ENCODE data around the gene PRUNE2.

PRUNE2 gene

DNA sequence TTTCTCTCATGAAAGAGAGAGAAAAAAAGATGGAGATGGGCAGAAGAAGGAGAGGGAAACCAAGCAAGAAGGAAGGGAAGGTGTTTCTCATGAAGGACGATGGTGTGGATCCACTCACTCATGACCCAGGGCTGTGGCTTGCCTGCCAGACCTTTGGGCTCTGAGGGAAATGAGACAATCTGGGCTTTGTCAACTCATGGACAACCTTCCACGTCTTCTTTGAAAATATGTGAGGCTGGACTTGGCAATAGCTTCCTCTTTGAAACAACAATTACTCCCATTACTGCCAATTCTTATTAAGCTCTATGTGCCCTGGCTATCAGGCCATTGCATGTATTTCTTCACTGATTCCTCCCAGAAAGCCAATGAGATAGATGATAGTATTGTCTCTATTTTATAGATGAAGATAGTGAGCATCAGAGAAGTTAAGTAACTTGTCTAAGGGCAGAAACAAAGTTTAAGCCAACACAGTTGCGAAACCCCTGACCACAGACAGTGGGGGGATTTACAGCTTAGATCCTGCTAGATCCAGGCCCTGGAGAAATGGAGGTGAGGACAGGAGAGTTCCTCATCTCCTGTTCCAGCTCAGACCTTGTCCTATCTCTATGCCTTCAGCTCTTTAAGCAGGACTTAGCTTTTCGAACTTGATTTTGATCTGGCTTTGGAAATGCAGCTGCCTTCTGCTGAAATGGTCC lies 314.5 kb downstream of the PRUNE2 start:
- DNase-seq: no peak

DNA sequence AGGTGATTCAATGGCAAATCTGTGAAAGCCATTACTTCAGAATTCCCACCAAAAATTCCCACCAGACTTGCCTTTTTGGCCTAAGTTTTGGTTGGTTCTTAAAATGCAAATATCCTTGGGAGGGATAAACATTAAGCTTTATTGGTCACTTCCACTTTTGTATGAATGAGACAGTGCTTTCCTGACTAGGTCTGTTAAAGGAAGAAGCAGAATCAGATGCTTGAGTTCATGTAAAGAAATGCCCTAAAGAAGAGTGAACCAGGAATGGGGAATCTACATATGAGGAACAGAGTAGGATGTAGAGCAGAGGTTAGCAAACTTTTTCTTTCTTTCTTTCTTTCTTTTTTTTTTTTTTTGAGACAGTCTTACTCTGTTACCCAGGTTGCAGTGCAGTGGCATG lies 317.6 kb downstream of the PRUNE2 start:
- no peak for DNase-seq

DNA sequence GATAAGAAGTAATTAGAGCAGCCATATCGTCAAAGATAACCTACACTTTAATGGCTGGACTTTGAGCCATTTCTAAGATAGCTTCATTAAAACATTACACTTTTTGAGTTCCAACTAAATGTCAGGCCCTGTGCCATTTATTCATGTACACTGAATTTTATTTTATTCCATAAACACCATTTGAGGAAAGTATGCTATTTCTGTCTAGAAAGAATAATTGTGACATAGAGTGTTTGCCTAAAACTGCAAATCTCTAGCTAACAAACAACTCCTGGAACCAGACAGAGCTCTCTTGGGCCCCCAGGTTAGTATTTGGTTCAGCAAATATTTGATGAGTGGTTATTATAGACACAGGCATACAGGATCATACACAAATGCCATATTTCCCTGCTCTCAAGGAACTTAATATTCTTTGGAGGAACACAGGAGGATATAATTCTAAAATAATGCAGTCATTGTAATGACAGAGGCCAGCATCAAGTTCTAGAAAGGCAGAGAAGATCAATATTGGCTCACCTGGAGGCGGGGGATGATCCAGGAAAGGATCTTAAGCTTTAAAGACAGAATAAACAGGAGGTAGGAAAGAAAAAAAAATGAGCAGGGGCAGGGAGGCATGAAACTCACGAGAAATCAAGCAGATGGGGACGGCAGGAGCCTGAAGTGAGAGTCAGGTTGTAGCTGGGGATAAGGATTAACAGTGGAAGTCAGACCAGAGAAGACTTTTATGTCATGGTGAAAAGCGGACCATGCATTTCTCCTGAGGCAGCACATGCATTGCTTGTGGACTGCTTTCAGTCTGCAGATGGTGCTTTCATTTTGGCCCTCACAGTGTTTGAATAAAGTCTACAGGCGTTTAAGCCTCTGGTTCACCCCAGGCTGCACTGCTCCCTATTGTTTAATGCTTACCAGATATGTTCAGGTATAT lies 319.3 kb downstream of the PRUNE2 start:
- no peak for DNase-seq

DNA sequence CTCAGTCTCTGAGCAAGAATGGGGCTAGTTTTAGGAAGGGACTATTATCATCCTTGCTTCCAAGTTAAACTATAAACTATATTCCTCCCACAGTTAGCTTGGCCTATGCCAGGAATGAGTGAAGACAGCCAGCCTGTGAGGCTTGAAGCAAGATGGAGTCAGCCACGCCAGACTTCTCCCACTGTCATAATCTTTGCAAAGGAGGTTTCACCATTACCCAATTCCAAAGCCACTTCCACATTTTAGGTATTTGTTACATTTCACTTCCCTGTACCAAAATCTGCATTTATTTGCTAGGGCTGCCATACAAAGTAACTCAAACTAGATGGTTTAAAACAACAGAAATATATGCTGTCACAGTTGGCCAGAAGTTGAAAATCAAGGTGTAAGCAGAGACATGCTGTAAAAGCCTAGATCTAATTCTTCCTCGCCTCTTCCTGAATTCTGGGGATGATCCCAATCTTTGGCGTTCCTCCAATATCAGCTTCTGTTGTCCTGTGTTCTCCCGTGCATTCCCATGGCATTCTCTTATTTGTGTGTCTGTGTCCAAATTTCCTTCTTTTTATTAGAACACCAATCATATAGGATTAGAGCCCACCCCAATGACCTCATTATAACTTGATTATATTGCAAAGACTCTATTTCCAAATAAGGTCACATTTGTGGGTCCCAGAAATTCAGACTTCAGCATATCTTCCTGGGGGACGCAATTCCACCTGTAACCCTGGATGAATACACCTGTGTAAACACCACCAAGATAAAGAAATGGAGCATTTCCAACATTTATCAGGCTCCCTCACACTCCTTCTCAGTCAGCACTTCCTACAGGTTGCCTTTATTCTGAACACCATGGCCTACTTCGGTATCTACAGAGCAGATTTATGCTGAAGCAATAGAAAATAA lies 320.2 kb downstream of the PRUNE2 start:
- no peak for DNase-seq

DNA sequence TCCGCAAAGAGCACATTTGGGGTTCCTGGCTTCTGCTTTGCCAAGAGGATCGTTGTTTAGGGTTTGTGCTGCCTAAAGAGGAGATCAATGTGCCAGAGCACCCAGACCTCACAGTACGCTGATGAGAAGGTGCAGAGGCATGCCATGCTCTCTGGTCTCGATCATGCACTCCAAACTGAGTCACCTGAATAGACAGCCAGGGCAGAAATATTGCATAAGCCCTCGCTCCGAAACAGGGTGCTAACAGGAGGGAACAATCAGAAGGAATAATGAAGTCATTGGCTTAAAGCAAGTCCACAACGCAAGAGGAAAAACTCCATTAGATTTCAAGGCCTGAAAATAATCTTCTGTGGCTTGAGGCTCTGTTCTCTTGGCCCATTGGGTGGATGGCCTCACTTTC lies 322.7 kb downstream of the PRUNE2 start:
- no peak for DNase-seq

DNA sequence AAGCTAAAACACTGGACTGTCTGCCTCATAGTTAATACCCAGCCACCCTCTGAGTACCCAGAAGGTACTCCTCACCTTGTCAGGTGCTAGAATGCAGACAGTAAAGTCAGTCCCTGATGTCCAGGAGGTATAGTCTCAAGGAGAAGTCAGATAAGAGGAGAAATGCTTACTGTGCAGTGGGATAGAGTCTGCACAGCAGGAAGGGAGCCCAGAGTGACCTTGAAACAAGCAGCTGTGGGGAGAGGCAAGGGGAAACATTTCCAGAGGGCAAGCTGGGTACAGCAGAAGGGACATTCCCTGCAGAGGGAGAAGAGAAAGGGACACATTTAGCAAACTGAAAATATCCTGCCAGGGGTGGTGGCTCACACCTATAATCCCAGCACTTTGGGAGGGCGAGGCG lies 324.2 kb downstream of the PRUNE2 start:
- no peak for DNase-seq

DNA sequence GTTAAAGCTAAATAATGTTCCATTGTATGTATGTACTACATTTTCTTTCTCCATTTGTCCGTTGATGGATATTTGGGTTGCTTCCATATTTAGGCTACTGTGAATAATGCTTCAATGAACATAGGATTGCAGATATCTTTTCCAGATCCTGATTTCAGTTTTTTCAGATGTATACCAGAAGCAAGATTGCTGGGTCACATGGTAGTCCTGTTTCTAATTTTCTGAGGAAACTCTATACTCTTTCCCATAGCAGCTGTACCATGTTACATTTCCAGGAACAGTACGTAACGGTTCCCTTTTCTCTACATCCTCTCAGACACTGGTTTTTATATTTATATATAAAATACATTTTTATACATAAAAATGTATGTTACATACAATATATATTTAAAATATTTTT lies 325.1 kb downstream of the PRUNE2 start:
- DNase-seq: no peak

DNA sequence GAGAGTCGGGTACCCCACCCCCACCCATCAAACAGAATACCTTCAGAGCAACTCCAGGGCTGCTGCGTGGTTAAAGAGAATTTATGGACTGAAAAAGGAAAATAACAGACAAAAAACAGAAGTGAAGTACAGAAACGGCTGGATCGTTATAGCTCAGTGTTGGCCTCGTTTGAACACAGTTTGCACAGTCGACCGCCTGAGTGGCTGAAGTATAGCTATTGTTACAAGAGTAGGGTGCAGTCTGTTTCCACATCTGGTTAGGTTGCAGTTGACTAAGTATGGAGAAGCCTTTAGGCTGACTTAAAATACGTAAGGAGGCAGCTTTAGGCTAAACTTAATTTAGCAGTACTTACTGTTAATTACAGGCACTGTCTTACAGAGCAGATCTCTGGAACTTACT lies 325.7 kb downstream of the PRUNE2 start:
- DNase-seq: no peak

DNA sequence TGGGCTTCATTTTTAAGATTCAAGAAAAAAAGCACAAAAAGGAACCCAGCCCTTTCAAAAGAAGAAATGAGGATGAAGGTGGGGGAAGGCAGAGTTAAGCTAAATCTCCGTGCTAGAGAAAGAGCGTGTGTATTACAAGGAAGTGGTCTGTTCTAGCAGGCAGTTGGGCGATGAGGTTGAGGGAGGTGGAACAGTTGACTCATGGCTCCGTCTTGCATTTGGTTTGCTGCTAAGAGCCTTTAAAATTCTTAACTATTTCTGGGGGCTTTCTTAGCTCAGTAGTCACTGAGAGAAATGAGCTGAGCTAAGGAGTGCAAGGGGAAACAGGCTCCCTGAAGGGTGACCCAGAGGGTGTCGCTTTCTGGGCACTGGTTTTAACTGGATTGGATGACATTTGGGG lies 329.6 kb downstream of the PRUNE2 start:
- peak; percentile 7 to 22 for DNase-seq

DNA sequence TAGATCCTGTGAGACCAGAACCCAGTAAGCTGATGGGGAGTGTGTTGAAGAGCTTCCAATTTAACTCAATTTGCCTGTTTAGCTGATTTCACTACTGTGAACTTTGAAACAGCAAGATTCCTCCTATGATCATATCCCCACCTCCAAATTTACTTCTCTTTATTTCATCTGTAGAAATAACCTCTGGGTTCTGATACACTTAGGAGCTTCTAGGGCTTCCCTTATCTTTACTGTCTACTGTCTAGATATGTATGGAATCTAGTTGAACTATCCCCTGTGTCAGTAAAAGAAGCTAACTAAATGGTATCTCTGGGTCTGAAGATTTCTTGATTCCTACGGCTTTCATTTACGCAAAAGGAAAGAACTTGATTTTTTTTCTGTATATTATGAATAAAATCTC lies 330.2 kb downstream of the PRUNE2 start:
- no peak for DNase-seq

DNA sequence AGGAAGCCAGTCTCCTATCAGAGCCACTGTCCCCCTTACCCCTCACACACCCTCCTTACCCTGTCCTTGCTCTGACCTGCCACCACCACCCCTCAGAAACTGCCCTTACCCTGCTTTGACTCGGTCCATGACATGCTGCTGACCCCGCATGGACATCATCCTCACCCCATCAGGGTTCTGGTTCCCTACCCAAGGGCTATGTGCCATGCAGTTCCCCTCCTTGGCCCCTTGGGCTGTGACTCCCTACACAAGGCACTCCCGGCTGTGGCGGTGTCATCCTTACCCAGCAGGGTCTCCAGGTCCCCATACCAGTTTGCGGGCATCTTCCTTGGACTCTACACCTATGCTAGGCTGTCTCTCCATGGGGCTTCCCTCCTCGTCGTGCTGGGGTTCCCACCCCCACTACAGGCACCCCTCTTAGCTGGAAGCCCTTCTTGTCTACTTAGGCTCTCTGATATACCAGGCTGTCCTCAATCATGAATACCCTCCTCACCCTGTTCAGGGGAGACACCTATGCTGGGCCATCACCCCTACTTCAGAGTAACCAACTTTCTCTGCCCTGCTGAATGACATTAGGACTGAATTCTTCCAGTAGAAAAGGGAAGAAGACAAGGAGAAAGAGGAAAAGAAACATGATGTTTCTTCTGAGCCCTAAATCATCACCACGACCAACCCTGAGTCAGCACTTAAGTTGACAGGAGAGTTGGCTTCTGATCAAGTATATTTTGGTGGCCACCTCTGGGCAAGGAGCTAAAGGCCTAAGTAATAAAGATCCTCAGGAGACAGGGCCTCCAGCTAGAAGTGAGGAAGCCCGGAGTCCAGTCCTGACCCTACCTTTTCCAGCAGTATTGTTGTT lies 331.8 kb downstream of the PRUNE2 start:
- no peak for DNase-seq

DNA sequence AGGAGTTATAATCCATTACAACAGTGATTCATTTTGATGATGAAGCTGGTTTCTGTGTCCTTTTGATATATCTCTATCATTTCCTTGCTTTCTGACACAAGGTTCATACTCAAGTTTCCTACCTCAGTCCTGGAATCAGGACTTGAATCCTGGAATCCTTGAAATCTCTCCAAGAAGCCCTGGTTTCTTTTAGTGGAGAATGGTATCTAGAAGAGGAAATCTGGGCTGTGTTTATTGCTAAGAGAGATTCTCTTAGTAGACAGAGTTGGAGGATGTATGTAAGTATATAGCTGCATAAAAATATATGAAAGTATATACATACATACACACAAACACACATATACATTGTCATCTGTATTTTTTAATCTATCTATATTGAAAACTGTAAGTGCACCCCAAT lies 332.5 kb downstream of the PRUNE2 start:
- no peak for DNase-seq

DNA sequence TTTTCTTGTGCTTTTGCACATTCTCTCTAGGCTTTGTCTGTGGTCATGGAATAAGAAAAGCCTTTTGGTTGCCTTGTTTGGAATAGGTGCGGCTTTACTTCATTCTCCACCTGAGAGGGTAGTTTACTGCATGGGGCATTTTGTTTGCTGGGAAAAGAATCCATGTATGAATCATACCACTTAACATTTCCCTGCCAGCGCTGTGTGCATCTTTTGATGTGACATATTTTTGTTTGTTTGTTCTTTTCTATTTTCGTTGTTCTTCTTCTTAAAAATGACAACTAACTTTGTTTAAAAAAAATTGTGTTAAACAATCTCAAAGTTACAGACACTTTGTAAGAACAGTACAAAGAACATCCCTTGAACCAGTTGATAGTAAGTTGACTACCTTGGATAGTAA lies 333.8 kb downstream of the PRUNE2 start:
- DNase-seq: no peak

DNA sequence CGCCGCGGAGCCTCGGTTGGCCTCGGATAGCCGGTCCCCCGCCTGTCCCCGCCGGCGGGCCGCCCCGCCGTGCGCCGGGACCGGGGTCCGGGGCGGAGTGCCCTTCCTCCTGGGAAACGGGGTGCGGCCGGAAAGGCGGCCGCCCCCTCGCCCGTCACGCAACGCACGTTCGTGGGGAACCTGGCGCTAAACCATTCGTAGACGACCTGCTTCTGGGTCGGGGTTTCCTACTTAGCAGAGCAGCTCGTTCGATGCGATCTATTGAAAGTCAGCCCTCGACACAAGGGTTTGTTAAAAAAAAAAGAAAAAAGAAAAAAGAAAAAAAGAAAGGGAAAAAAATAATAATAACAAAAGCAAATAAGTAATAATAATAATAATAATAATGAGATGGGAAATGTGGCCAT lies 334.2 kb downstream of the PRUNE2 start:
- no peak for DNase-seq

DNA sequence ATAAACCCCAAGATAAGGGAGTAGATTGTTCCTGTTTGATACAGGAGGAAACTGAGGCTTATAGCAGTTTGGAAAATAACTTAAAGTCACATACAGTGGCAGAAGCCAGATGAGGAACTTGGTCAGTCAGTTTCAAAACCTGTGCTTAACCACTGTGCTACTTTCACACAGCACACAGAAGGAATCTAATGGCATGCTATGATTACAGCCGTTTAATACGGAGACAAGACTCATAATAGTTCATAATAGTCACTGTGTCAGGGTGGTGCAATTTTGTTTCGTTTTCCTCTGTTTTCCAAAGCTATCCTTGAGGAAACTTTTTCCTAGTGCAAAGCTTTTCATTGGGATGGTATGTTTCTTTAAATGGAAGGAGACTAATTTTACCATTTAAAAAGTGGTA lies 334.6 kb downstream of the PRUNE2 start:
- no peak for DNase-seq

DNA sequence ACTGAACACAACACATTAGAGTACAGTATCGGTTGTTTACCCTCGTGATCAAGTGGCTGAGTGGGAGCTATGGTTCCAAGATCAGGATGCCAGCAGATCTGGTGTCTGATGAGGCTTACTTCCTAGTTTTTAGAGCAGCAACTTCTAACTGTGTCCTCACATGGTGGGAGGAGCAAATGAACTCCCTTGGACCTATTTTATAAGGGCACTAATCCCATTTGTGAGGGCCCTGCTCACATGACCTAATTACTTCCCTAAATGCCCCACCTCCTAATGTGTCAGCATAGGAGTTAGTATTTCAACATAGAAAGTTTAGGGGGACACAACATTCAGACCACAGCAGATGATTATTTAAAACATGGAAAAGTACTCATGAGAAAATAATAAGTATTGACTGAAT lies 335.1 kb downstream of the PRUNE2 start:
- DNase-seq: no peak

DNA sequence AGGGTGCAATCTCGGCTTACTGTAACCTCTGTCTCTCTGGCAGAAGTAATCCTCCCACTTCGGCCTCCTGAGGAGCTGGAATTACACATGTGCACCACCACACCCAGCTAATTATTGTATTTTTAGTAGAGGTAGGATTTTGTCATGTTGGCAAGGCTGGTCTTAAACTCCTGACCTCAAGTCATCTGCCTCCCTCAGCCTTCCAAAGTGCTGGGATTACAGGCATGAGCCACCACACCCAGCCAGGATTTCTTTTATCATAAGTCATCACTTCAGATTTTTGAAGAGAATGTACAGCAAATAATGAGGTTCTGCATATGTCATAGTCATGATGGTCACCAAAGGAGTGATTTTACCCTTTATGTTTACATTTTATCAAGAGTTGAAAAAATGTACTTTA lies 338.8 kb downstream of the PRUNE2 start:
- no peak for DNase-seq

DNA sequence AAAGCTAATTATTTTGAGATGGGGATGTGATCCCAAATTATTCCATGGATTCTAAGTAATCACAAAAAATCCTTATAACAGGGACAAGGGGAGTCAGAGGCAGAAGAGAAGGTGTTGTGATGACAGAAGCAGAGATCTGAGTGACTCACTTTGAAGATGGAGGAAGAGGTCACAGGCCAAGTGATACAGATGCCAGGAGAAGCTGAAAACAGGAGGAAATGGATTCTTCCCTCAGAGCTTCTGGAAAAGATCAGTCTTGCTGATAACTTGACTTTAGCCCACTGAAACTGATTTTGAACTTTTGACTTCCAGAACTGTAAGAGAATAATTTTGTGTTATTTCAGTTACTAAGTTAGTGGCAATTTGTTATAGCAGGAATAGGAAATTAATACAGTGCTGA lies 341.6 kb downstream of the PRUNE2 start:
- no peak for DNase-seq

DNA sequence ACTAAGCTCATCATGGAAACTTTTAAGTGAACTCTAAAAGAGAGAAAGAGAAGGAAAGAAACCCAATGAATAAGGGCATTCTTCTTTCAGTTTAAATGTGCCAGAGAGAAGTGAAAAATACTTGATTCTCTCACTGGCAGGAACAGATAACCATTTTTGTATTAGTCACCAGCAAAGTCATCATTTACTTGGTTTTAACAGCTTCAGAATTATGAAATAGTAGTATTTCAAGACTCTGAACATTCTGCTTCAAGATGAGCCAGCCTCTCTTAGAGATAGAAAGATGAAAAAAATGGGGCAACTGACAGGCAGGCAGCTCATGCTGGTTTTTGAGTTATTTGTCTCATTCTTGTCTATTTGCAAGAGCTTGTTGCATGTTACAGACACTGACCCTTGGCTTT lies 343.4 kb downstream of the PRUNE2 start:
- DNase-seq: no peak

DNA sequence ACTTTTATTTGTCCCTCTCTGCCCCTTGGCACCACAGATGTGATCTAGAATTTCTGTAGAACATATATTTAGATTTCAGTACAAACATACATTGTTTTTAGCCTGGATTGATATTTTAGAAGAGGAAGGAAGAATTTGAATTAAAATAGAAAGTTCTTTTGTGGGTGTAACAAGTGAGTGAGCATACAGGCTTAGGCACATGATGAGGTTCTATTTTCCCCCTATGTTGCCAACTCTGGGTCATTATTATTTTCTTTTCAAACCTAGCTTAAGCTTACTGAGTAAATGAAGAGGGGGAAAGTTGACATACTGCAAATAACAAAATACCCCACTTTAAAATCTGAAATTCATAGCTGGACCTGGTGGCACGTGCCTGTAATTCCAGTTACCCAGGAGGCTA lies 344.0 kb downstream of the PRUNE2 start:
- DNase-seq: no peak
